ENCODE measurements around the gene FBXO40.

Gene FBXO40

GRCh38 chr3:121660356-121661171 lies 67.4 kb downstream of the FBXO40 start, which contains the start of gene HCLS1:
TSS of gene HCLS1 (minus strand) at chr3:121660903. CDS start at chr3:121658347, 2,556 bp downstream.
- H4K20me1 ChIP-seq (ENCODE audit: insufficient read depth, low read length), result no peaks in the 10 kb centered on the region
- H3K27ac ChIP-seq (ENCODE audit: low read length), result peak within 1 kb of the TSS; percentile 95
- H3K4me2 ChIP-seq (ENCODE audit: insufficient read depth, low read length), result peak within 1 kb of the TSS; percentile 66
- peak within 1 kb of the TSS; percentile 93 for H2AFZ ChIP-seq (ENCODE audit: low read depth, low read length)
- peaks cover 31% of the 10 kb centered on the region for H3K79me2 ChIP-seq (ENCODE audit: insufficient read depth, low read length)
- DNase-seq, result peak; percentile 78
- ATAC-seq (ENCODE audit: insufficient read depth, low read depth), result peak; percentile 88
- TF ChIP-seq, protein P1, sequence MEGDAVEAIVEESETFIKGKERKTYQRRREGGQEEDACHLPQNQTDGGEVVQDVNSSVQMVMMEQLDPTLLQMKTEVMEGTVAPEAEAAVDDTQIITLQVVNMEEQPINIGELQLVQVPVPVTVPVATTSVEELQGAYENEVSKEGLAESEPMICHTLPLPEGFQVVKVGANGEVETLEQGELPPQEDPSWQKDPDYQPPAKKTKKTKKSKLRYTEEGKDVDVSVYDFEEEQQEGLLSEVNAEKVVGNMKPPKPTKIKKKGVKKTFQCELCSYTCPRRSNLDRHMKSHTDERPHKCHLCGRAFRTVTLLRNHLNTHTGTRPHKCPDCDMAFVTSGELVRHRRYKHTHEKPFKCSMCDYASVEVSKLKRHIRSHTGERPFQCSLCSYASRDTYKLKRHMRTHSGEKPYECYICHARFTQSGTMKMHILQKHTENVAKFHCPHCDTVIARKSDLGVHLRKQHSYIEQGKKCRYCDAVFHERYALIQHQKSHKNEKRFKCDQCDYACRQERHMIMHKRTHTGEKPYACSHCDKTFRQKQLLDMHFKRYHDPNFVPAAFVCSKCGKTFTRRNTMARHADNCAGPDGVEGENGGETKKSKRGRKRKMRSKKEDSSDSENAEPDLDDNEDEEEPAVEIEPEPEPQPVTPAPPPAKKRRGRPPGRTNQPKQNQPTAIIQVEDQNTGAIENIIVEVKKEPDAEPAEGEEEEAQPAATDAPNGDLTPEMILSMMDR (IDR thresholded peaks at IDR 0.05; ENCODE audit: borderline replicate concordance, extremely low read depth, low read length, poor library complexity, severe bottlenecking), result peak; percentile 15
- no peak for TF ChIP-seq EZH2 (IDR thresholded peaks at IDR 0.05; ENCODE audit: borderline replicate concordance, low read depth, low read length, severe bottlenecking)
- peak within 1 kb of the TSS; percentile 54 to 77 for H3K4me3 ChIP-seq (ENCODE audit: low read depth in 1 of 2, low read length in 2 of 2)
- H3K4me1 ChIP-seq (ENCODE audit: insufficient read depth, low read length), result peaks cover 40% of the 10 kb centered on the region
- peak within 1 kb of the TSS; percentile 67 for H3K9ac ChIP-seq (ENCODE audit: low read depth, low read length)
- H3K36me3 ChIP-seq (ENCODE audit: insufficient read depth, low read length), result peaks cover 53% of the 10 kb centered on the region
- no peaks in the 10 kb centered on the region for H3K27me3 ChIP-seq (ENCODE audit: insufficient read depth, low read length, poor library complexity)
- no peaks in the 10 kb centered on the region for H3K9me3 ChIP-seq (ENCODE audit: insufficient read depth, low read length, severe bottlenecking)

DNA sequence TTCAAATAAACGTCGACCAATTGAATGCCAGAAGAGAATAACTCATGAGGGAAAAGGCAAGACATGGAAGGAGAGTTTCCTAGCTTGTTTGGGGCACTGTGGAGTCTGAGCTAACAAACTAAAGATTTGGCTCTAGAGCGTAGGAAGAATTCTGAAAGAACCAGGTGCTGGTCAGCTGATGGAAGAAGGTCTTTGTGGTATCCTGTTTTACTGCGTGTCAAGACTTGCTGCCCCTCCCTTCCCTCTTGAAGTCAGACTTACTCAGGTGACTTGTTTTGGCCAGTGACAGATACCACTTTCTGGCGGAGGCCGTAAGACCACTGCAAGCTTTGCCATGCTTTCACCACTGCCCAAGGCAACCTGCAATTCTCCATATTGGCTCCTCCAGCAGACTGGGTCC lies 68.2 kb downstream of the FBXO40 start:
- ATAC-seq (ENCODE audit: insufficient read depth, low read depth), result no peak
- DNase-seq, result no peak
- Histone ChIP-seq H3K36me3 (ENCODE audit: insufficient read depth, low read length) (peaks cover 57% of the 10 kb centered on the region), H4K20me1 (ENCODE audit: insufficient read depth, low read length) (no peaks in the 10 kb centered on the region), H3K79me2 (ENCODE audit: insufficient read depth, low read length) (peaks cover 31% of the 10 kb centered on the region), H2AFZ (ENCODE audit: low read depth, low read length) (peak overlapping the region; percentile 93), H3K27me3 (ENCODE audit: insufficient read depth, low read length, poor library complexity) (no peaks in the 10 kb centered on the region), H3K9me3 (ENCODE audit: insufficient read depth, low read length, severe bottlenecking) (no peaks in the 10 kb centered on the region), H3K9ac (ENCODE audit: low read depth, low read length) (peak overlapping the region; percentile 67), H3K27ac (ENCODE audit: low read length) (peak overlapping the region; percentile 95), H3K4me1 (ENCODE audit: insufficient read depth, low read length) (peaks cover 40% of the 10 kb centered on the region), H3K4me3 (ENCODE audit: low read depth in 1 of 2, low read length in 2 of 2) (peak overlapping the region in 1 of 2 experiments; percentile 77; a peak in 2 of 4 replicates), H3K4me2 (ENCODE audit: insufficient read depth, low read length) (peak overlapping the region; percentile 66)
- TF ChIP-seq, protein P1 (IDR thresholded peaks at IDR 0.05; ENCODE audit: borderline replicate concordance, extremely low read depth, low read length, poor library complexity, severe bottlenecking), result no peak
- no peak for TF ChIP-seq EZH2 (IDR thresholded peaks at IDR 0.05; ENCODE audit: borderline replicate concordance, low read depth, low read length, severe bottlenecking)

- no peak overlapping the region for H3K4me2 ChIP-seq (ENCODE audit: insufficient read depth, low read length)
- TF ChIP-seq, protein P1 (IDR thresholded peaks at IDR 0.05; ENCODE audit: borderline replicate concordance, extremely low read depth, low read length, poor library complexity, severe bottlenecking), result no peak
- TF ChIP-seq EZH2 (IDR thresholded peaks at IDR 0.05; ENCODE audit: borderline replicate concordance, low read depth, low read length, severe bottlenecking), result no peak
- no peak overlapping the region for H3K9ac ChIP-seq (ENCODE audit: low read depth, low read length)
Measured at GRCh38 chr3:121662742-121663141, 69.6 kb downstream of the FBXO40 start.

More at GRCh38 chr3:121662742-121663141, 69.6 kb downstream of the FBXO40 start:
- H3K27me3 ChIP-seq (ENCODE audit: insufficient read depth, low read length, poor library complexity), result no peaks in the 10 kb centered on the region
- no peak overlapping the region for H2AFZ ChIP-seq (ENCODE audit: low read depth, low read length)
- no peaks in the 10 kb centered on the region for H3K9me3 ChIP-seq (ENCODE audit: insufficient read depth, low read length, severe bottlenecking)
- no peaks in the 10 kb centered on the region for H4K20me1 ChIP-seq (ENCODE audit: insufficient read depth, low read length)
- no peak for ATAC-seq (ENCODE audit: insufficient read depth, low read depth)
- no peak overlapping the region for H3K27ac ChIP-seq (ENCODE audit: low read length)
- H3K4me1 ChIP-seq (ENCODE audit: insufficient read depth, low read length), result peaks cover 37% of the 10 kb centered on the region
- H3K36me3 ChIP-seq (ENCODE audit: insufficient read depth, low read length), result peaks cover 56% of the 10 kb centered on the region
- no peak overlapping the region for H3K4me3 ChIP-seq (ENCODE audit: low read depth in 1 of 2, low read length in 2 of 2)
- peaks cover 30% of the 10 kb centered on the region for H3K79me2 ChIP-seq (ENCODE audit: insufficient read depth, low read length)
- no peak for DNase-seq

All from DND-41 (cell line).